WERI-Rb-1 (cell line): ENCODE data around the gene PIEZO2.

Experiments used
- DNase-seq: peaks from one replicate; pipeline ENCODE4 v3.0.0-alpha.2; 2020
- H3K27ac ChIP-seq: fragments of 250-450 bp; sonication (Bioruptor Pico); 2 replicates; pipeline ENCODE4 v1.5.1; 2020; ENCODE audit warnings: mild to moderate bottlenecking, moderate library complexity
- H3K27me3 ChIP-seq: fragments of 250-450 bp; sonication (Bioruptor Pico); 2 replicates; pipeline ENCODE4 v1.5.1; 2021; ENCODE audit warnings: mild to moderate bottlenecking, low read depth, moderate library complexity; ENCODE audit not compliant: insufficient read depth, severe bottlenecking
- H3K36me3 ChIP-seq: fragments of 250-450 bp; sonication (Bioruptor Pico); 2 replicates; pipeline ENCODE4 v1.5.1; 2020; ENCODE audit warnings: mild to moderate bottlenecking, moderate library complexity
- H3K4me3 ChIP-seq: 2 replicates; pipeline ENCODE4 v1.5.1; 2011; ENCODE audit warnings: low read depth, mild to moderate bottlenecking, control low read depth, low read length
- H3K9me3 ChIP-seq: fragments of 250-450 bp; sonication (Bioruptor Pico); 2 replicates; pipeline ENCODE4 v1.5.1; 2021; ENCODE audit warnings: mild to moderate bottlenecking, moderate library complexity; ENCODE audit not compliant: severe bottlenecking
- CTCF ChIP-seq: IDR thresholded peaks from 2 replicates; pipeline ENCODE4 v1.5.1; 2011; ENCODE audit warnings: low read depth, mild to moderate bottlenecking, control low read depth, inconsistent platforms, low read length

PIEZO2 gene

GRCh38 chr18:10736984-10737383, 412.4 kb downstream of the PIEZO2 start:
- no peak for TF ChIP-seq CTCF
- H3K27ac ChIP-seq: no peak overlapping the region
- no peaks in the 10 kb centered on the region for H3K36me3 ChIP-seq
- no peaks in the 10 kb centered on the region for H3K9me3 ChIP-seq
- peaks cover 2% of the 10 kb centered on the region for H3K27me3 ChIP-seq
- no peak overlapping the region for H3K4me3 ChIP-seq
- no peak for DNase-seq

GRCh38 chr18:10732990-10733389, 416.4 kb downstream of the PIEZO2 start:
- no peaks in the 10 kb centered on the region for H3K36me3 ChIP-seq
- H3K27ac ChIP-seq: no peak overlapping the region
- no peak overlapping the region for H3K4me3 ChIP-seq
- no peaks in the 10 kb centered on the region for H3K9me3 ChIP-seq
- no peak for TF ChIP-seq CTCF
- peaks cover 2% of the 10 kb centered on the region for H3K27me3 ChIP-seq
- DNase-seq: no peak

- Histone ChIP-seq H3K27ac (no peak overlapping the region), H3K4me3 (no peak overlapping the region), H3K9me3 (no peaks in the 10 kb centered on the region), H3K27me3 (peaks cover 5% of the 10 kb centered on the region), H3K36me3 (no peaks in the 10 kb centered on the region)
- DNase-seq: no peak
- TF ChIP-seq CTCF: no peak
These were observed 421.9 kb downstream of the PIEZO2 start for GRCh38 chr18:10727477-10727876.

- peak; percentile 18 for DNase-seq
- no peaks in the 10 kb centered on the region for H3K9me3 ChIP-seq
- no peak overlapping the region for H3K27ac ChIP-seq
- no peak for TF ChIP-seq CTCF
- H3K4me3 ChIP-seq: peak overlapping the region; percentile 30
- H3K36me3 ChIP-seq: no peaks in the 10 kb centered on the region
- peaks cover 5% of the 10 kb centered on the region for H3K27me3 ChIP-seq
These were observed 422.9 kb downstream of the PIEZO2 start for GRCh38 chr18:10726198-10727068.

- H3K9me3 ChIP-seq: no peaks in the 10 kb centered on the region
- H3K36me3 ChIP-seq: no peaks in the 10 kb centered on the region
- peaks cover 5% of the 10 kb centered on the region for H3K27me3 ChIP-seq
- H3K27ac ChIP-seq: no peak overlapping the region
- H3K4me3 ChIP-seq: no peak overlapping the region
- TF ChIP-seq CTCF: no peak
- DNase-seq: no peak
These were observed 424.7 kb downstream of the PIEZO2 start for GRCh38 chr18:10724666-10725065.

GRCh38 chr18:10723496-10723895, 425.9 kb downstream of the PIEZO2 start:
- peaks cover 5% of the 10 kb centered on the region for H3K27me3 ChIP-seq
- H3K9me3 ChIP-seq: no peaks in the 10 kb centered on the region
- no peak for DNase-seq
- no peak overlapping the region for H3K4me3 ChIP-seq
- no peaks in the 10 kb centered on the region for H3K36me3 ChIP-seq
- no peak overlapping the region for H3K27ac ChIP-seq
- no peak for TF ChIP-seq CTCF
